Ovary (tissue), 3 donors: ENCODE measurements around the gene LSM12.

Source experiments
- POLR2A ChIP-seq: fragments of 450-650 bp; IDR thresholded peaks from one replicate; pipeline ENCODE4 v1.6.1; 2017; ENCODE audit warnings: antibody characterized with exemption, mild to moderate bottlenecking, moderate library complexity
- TF ChIP-seq, protein P1 (sequence below), 3 donors: fragments of 450-650 bp in 2 of 3; fragments of 200-600 bp in 1 of 3; IDR thresholded peaks; one replicate each; pipeline versions ENCODE4 v1.5.1 to v1.8.0; 2016 to 2022; ENCODE audit warnings: antibody characterized with exemption in 3 of 3, mild to moderate bottlenecking in 1 of 3
- donor health status: DM: no; HTN: no; CAD: no.

GRCh38 chr17:44039829-44040635 lies 26.4 kb downstream of the LSM12 start:
- TF ChIP-seq, protein P1, sequence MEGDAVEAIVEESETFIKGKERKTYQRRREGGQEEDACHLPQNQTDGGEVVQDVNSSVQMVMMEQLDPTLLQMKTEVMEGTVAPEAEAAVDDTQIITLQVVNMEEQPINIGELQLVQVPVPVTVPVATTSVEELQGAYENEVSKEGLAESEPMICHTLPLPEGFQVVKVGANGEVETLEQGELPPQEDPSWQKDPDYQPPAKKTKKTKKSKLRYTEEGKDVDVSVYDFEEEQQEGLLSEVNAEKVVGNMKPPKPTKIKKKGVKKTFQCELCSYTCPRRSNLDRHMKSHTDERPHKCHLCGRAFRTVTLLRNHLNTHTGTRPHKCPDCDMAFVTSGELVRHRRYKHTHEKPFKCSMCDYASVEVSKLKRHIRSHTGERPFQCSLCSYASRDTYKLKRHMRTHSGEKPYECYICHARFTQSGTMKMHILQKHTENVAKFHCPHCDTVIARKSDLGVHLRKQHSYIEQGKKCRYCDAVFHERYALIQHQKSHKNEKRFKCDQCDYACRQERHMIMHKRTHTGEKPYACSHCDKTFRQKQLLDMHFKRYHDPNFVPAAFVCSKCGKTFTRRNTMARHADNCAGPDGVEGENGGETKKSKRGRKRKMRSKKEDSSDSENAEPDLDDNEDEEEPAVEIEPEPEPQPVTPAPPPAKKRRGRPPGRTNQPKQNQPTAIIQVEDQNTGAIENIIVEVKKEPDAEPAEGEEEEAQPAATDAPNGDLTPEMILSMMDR (IDR thresholded peaks at IDR 0.05), result no peak
- no peak for TF ChIP-seq POLR2A
